Measurements from ENCODE around the gene WDR93. TPM values are rescaled to one million over a fixed set of nuclear protein-coding genes. Genes with fewer than 3 reads are reported as not detected.

WDR93 gene
- polyA plus RNA-seq, 4 donors, result 0.09 to 0.19 TPM; not detected in 2

GRCh38 chr15:89725064-89725463, 34.5 kb downstream of the WDR93 start:
- peaks cover 0 to 5% of the 10 kb centered on the region in 2 donors for H3K9me3 ChIP-seq (ENCODE audit: control insufficient read depth in 2 of 2, insufficient read depth in 1 of 2, low read depth in 1 of 2, low read length in 1 of 2)
- WGBS, 3 donors, result 78 to 97% (median 83%) methylated on average over 1 of the region's 1 CpG
- FAIRE-seq (no peak), DNase-seq (no peak)
- peaks cover 0 to 5% (median 2%) of the 10 kb centered on the region in 3 donors for H3K27me3 ChIP-seq (ENCODE audit: control insufficient read depth in 3 of 3, insufficient read depth in 3 of 3, low read length in 3 of 3)
- H3K4me3 ChIP-seq (ENCODE audit: low read depth in 1 of 3, low read length in 3 of 3), result no peak overlapping the region
- H3K36me3 ChIP-seq (ENCODE audit: control insufficient read depth in 3 of 3, insufficient read depth in 2 of 3, low read depth in 1 of 3, low read length in 3 of 3), result no peaks in the 10 kb centered on the region
- H3K4me1 ChIP-seq (ENCODE audit: control insufficient read depth in 3 of 3, insufficient read depth in 2 of 3, low read depth in 1 of 3, low read length in 2 of 3), result peaks cover 0 to 3% (median 0%) of the 10 kb centered on the region in 3 donors
- no peak overlapping the region for H3K27ac ChIP-seq (ENCODE audit: low read depth in 1 of 3, low read length in 2 of 3)

GRCh38 chr15:89728254-89728653, 37.6 kb downstream of the WDR93 start:
- WGBS, 3 donors, result 14 to 23% (median 21%) methylated on average over 2 of the region's 2 CpGs
- Histone ChIP-seq H3K36me3 (ENCODE audit: control insufficient read depth in 3 of 3, insufficient read depth in 2 of 3, low read depth in 1 of 3, low read length in 3 of 3) (no peaks in the 10 kb centered on the region), H3K27ac (ENCODE audit: low read depth in 1 of 3, low read length in 2 of 3) (peak overlapping the region in 1 of 3 donors; percentile 37), H3K9me3 (ENCODE audit: control insufficient read depth in 2 of 2, insufficient read depth in 1 of 2, low read depth in 1 of 2, low read length in 1 of 2) (no peaks in the 10 kb centered on the region), H3K4me3 (ENCODE audit: low read depth in 1 of 3, low read length in 3 of 3) (no peak overlapping the region), H3K27me3 (ENCODE audit: control insufficient read depth in 3 of 3, insufficient read depth in 3 of 3, low read length in 3 of 3) (peaks cover 0 to 6% (median 0%) of the 10 kb centered on the region in 3 donors), H3K4me1 (ENCODE audit: control insufficient read depth in 3 of 3, insufficient read depth in 2 of 3, low read depth in 1 of 3, low read length in 2 of 3) (peaks cover 0 to 3% (median 0%) of the 10 kb centered on the region in 3 donors)
- peak; percentile 27 to 64 for DNase-seq
- no peak for FAIRE-seq

GRCh38 chr15:89731275-89731674, 40.7 kb downstream of the WDR93 start:
- Histone ChIP-seq H3K36me3 (ENCODE audit: control insufficient read depth in 3 of 3, insufficient read depth in 2 of 3, low read depth in 1 of 3, low read length in 3 of 3) (no peaks in the 10 kb centered on the region), H3K9me3 (ENCODE audit: control insufficient read depth in 2 of 2, insufficient read depth in 1 of 2, low read depth in 1 of 2, low read length in 1 of 2) (no peaks in the 10 kb centered on the region), H3K4me1 (ENCODE audit: control insufficient read depth in 3 of 3, insufficient read depth in 2 of 3, low read depth in 1 of 3, low read length in 2 of 3) (peaks cover 0 to 3% (median 0%) of the 10 kb centered on the region in 3 donors), H3K27me3 (ENCODE audit: control insufficient read depth in 3 of 3, insufficient read depth in 3 of 3, low read length in 3 of 3) (peaks cover 0 to 6% (median 2%) of the 10 kb centered on the region in 3 donors), H3K4me3 (ENCODE audit: low read depth in 1 of 3, low read length in 3 of 3) (no peak overlapping the region), H3K27ac (ENCODE audit: low read depth in 1 of 3, low read length in 2 of 3) (no peak overlapping the region)
- DNase-seq (peak in 1 of 2 donors; percentile 15), FAIRE-seq (no peak)
- WGBS, 3 donors, result 76 to 93% (median 88%) methylated on average over 5 of the region's 5 CpGs

- no peaks in the 10 kb centered on the region for H3K36me3 ChIP-seq (ENCODE audit: control insufficient read depth in 3 of 3, insufficient read depth in 2 of 3, low read depth in 1 of 3, low read length in 3 of 3)
- peaks cover 0 to 6% (median 2%) of the 10 kb centered on the region in 3 donors for H3K27me3 ChIP-seq (ENCODE audit: control insufficient read depth in 3 of 3, insufficient read depth in 3 of 3, low read length in 3 of 3)
- FAIRE-seq (no peak), DNase-seq (no peak)
- no peaks in the 10 kb centered on the region for H3K9me3 ChIP-seq (ENCODE audit: control insufficient read depth in 2 of 2, insufficient read depth in 1 of 2, low read depth in 1 of 2, low read length in 1 of 2)
- 56 to 78% (median 73%) methylated on average over 8 of the region's 8 CpGs for WGBS, 3 donors
- H3K4me1 ChIP-seq (ENCODE audit: control insufficient read depth in 3 of 3, insufficient read depth in 2 of 3, low read depth in 1 of 3, low read length in 2 of 3), result peaks cover 0 to 3% (median 0%) of the 10 kb centered on the region in 3 donors
- no peak overlapping the region for H3K27ac ChIP-seq (ENCODE audit: low read depth in 1 of 3, low read length in 2 of 3)
- H3K4me3 ChIP-seq (ENCODE audit: low read depth in 1 of 3, low read length in 3 of 3), result no peak overlapping the region
These were observed 42.0 kb downstream of the WDR93 start for GRCh38 chr15:89732451-89733172.

- H3K4me1 ChIP-seq (ENCODE audit: control insufficient read depth in 3 of 3, insufficient read depth in 2 of 3, low read depth in 1 of 3, low read length in 2 of 3), result no peaks in the 10 kb centered on the region
- no peak overlapping the region for H3K27ac ChIP-seq (ENCODE audit: low read depth in 1 of 3, low read length in 2 of 3)
- H3K9me3 ChIP-seq (ENCODE audit: control insufficient read depth in 2 of 2, insufficient read depth in 1 of 2, low read depth in 1 of 2, low read length in 1 of 2), result no peaks in the 10 kb centered on the region
- peaks cover 0 to 6% (median 2%) of the 10 kb centered on the region in 3 donors for H3K27me3 ChIP-seq (ENCODE audit: control insufficient read depth in 3 of 3, insufficient read depth in 3 of 3, low read length in 3 of 3)
- no peak for FAIRE-seq
- no peaks in the 10 kb centered on the region for H3K36me3 ChIP-seq (ENCODE audit: control insufficient read depth in 3 of 3, insufficient read depth in 2 of 3, low read depth in 1 of 3, low read length in 3 of 3)
- WGBS, 3 donors, result 52 to 63% (median 56%) methylated on average over 4 of the region's 4 CpGs
- DNase-seq, result no peak
- no peak overlapping the region for H3K4me3 ChIP-seq (ENCODE audit: low read depth in 1 of 3, low read length in 3 of 3)
These were observed 45.2 kb downstream of the WDR93 start for GRCh38 chr15:89735773-89736172.

- peak; percentile 81 to 88 for DNase-seq
- WGBS, 3 donors, result 1 to 8% (median 6%) methylated on average over 8 of the region's 8 CpGs
- Histone ChIP-seq H3K9me3 (ENCODE audit: control insufficient read depth in 2 of 2, insufficient read depth in 1 of 2, low read depth in 1 of 2, low read length in 1 of 2) (no peaks in the 10 kb centered on the region), H3K27me3 (ENCODE audit: control insufficient read depth in 3 of 3, insufficient read depth in 3 of 3, low read length in 3 of 3) (peaks cover 0 to 3% (median 0%) of the 10 kb centered on the region in 3 donors), H3K4me3 (ENCODE audit: low read depth in 1 of 3, low read length in 3 of 3) (no peak overlapping the region), H3K4me1 (ENCODE audit: control insufficient read depth in 3 of 3, insufficient read depth in 2 of 3, low read depth in 1 of 3, low read length in 2 of 3) (no peaks in the 10 kb centered on the region), H3K36me3 (ENCODE audit: control insufficient read depth in 3 of 3, insufficient read depth in 2 of 3, low read depth in 1 of 3, low read length in 3 of 3) (no peaks in the 10 kb centered on the region), H3K27ac (ENCODE audit: low read depth in 1 of 3, low read length in 2 of 3) (no peak overlapping the region)
- no peak for FAIRE-seq
These were observed 49.5 kb downstream of the WDR93 start for GRCh38 chr15:89740137-89740536.

- Histone ChIP-seq H3K36me3 (ENCODE audit: control insufficient read depth in 3 of 3, insufficient read depth in 2 of 3, low read depth in 1 of 3, low read length in 3 of 3) (no peaks in the 10 kb centered on the region), H3K4me3 (ENCODE audit: low read depth in 1 of 3, low read length in 3 of 3) (no peak overlapping the region), H3K9me3 (ENCODE audit: control insufficient read depth in 2 of 2, insufficient read depth in 1 of 2, low read depth in 1 of 2, low read length in 1 of 2) (no peaks in the 10 kb centered on the region), H3K27me3 (ENCODE audit: control insufficient read depth in 3 of 3, insufficient read depth in 3 of 3, low read length in 3 of 3) (peaks cover 0 to 10% (median 0%) of the 10 kb centered on the region in 3 donors), H3K4me1 (ENCODE audit: control insufficient read depth in 3 of 3, insufficient read depth in 2 of 3, low read depth in 1 of 3, low read length in 2 of 3) (no peaks in the 10 kb centered on the region), H3K27ac (ENCODE audit: low read depth in 1 of 3, low read length in 2 of 3) (no peak overlapping the region)
- DNase-seq (no peak), FAIRE-seq (no peak)
- WGBS, 3 donors, result 88 to 90% (median 90%) methylated on average over 8 of the region's 8 CpGs
These were observed 52.4 kb downstream of the WDR93 start for GRCh38 chr15:89743011-89743410.

- H3K36me3 ChIP-seq (ENCODE audit: control insufficient read depth in 3 of 3, insufficient read depth in 2 of 3, low read depth in 1 of 3, low read length in 3 of 3), result no peaks in the 10 kb centered on the region
- H3K4me1 ChIP-seq (ENCODE audit: control insufficient read depth in 3 of 3, insufficient read depth in 2 of 3, low read depth in 1 of 3, low read length in 2 of 3), result no peaks in the 10 kb centered on the region
- no peak for FAIRE-seq
- H3K9me3 ChIP-seq (ENCODE audit: control insufficient read depth in 2 of 2, insufficient read depth in 1 of 2, low read depth in 1 of 2, low read length in 1 of 2), result no peaks in the 10 kb centered on the region
- H3K4me3 ChIP-seq (ENCODE audit: low read depth in 1 of 3, low read length in 3 of 3), result no peak overlapping the region
- H3K27me3 ChIP-seq (ENCODE audit: control insufficient read depth in 3 of 3, insufficient read depth in 3 of 3, low read length in 3 of 3), result peaks cover 0 to 16% (median 0%) of the 10 kb centered on the region in 3 donors
- DNase-seq, result no peak
- no peak overlapping the region for H3K27ac ChIP-seq (ENCODE audit: low read depth in 1 of 3, low read length in 2 of 3)
- 77 to 83% (median 80%) methylated on average over 8 of the region's 8 CpGs for WGBS, 3 donors
These were observed 53.0 kb downstream of the WDR93 start for GRCh38 chr15:89743594-89743993.

All from small intestine (tissue), 7 donors.